Activated CD8-positive, alpha-beta memory T cell treated with anti-CD3 and anti-CD28 coated beads, Interleukin-2, amount 50 U/mL, for 1 hour (primary cell): ENCODE results near the gene RAI1.

Experiments
- DNase-seq: peaks from one replicate; pipeline ENCODE4 v3.0.0-alpha.2; 2020; ENCODE audit errors: extremely low read depth

RAI1 gene

DNA sequence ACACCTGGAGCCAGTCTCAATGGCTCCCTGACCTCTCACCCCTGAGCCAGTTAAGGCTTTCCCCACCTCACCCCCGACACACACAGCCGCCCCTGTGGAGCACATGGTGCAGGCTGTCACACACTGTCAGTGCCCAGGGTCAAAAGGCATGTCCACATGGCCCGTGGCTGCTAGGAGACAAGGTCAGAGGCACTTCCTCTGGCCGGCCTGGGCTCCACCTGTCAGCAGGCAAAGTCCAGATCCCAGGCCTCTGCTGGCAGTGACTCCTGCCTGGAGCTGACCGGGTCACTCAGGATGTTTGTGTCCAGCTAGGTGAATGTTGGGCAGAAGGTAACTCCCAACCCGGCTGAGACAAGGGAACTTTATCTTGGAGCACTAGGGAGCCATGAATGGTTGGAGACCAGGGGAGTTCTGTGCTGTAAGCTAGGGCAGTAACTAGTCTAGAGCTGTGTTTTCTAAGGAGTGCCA is 149.5 kb downstream of the RAI1 start:
- DNase-seq = no peak

DNA sequence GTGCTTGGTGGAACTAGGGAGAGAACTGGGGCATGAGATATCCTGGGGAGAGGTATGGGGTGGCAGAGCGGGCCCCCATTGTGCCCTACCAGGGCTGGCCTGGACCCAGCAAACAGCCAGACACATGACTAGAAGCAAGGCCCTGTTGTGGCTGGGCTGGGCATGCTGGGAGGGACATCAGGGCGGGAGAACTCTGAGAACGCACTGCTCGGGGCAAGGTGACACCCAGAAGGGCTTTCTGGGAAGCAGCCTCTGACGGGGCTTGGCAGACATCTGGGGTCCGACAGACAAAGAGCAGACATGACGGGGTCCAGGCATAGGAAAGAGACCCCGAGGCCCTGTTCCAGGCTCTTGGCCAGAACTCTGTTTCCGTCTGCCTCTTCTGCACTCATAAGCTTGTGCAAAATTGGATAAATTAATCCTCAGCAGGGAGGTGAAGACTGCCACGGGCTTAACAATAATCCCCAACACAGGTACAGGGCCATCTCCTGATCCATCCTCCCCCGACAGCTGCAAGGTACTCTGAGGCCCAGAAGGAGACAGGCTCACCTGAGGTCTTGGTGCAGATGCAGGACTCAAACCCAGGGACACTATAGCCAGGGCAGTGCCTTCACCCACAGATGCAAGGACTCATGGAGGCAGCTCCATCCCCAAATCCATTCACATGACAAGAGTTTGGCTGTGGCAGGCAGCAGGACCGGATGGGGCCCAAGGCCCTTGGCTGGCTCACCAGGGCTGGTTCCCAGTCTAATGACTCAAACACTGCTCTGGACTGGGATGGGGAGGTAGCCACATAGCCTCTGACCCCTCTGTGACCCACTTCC is 150.2 kb downstream of the RAI1 start:
- no peak for DNase-seq

DNA sequence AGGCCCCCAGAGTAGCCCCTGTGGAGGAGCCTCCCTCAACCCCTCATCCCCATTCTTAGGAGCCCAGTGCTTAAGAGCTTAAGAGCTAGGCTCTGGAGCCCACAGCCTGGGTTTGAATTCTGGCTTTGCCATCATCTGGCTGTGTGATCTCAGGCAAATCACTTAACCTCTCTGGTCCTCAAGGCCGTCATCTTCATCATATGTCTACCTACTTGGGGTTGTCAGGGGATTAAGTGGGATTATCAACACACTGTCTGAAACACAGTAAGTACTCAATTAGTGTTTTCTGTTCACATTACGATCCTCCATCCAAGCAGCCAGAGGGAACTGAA is 150.7 kb downstream of the RAI1 start:
- DNase-seq = no peak

GRCh38 chr17:17833658-17834357 is 152.6 kb downstream of the RAI1 start:
- DNase-seq = no peak

GRCh38 chr17:17834974-17835373 is 153.7 kb downstream of the RAI1 start:
- DNase-seq = no peak

GRCh38 chr17:17835415-17836249 is 154.4 kb downstream of the RAI1 start:
- DNase-seq = no peak

- DNase-seq = peak; percentile 93
Measured at GRCh38 chr17:17836250-17836817, 155.1 kb downstream of the RAI1 start.

DNA sequence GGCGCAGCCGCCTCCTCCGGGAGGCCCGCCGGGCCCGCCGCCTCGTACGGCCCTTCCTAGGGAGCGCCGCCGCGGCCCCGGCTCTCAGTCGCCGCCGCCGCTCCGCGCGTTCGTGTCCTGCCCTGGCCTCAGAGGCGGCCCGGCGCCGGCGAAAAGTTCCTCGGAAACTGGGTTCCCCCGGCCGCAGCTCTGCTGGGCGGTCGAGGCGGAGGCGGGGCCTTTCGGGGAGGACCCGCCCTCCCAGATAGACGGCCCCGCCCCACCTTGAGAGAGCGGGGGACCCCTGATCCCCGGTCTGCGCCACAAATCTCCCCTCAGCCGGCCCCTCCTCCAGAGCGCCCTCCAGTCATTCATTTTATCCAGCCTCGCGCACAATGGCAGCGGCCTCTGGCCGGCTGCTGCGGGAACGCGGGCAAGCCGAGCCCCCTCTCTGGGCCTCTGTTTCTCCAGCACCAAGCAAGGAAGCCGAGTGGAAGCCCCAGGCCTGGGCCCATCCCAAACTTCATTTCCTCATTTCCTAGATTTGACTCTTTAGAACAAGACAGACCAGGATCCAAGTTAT is 155.6 kb downstream of the RAI1 start, which contains the start of gene SREBF1:
TSS of gene SREBF1 (minus strand) at position 169 of the 562 bp plus-strand sequence. CDS start 169 bp downstream, outside the sequence.
- no peak for DNase-seq

GRCh38 chr17:17837380-17837821 is 156.1 kb downstream of the RAI1 start:
- DNase-seq = no peak

DNA sequence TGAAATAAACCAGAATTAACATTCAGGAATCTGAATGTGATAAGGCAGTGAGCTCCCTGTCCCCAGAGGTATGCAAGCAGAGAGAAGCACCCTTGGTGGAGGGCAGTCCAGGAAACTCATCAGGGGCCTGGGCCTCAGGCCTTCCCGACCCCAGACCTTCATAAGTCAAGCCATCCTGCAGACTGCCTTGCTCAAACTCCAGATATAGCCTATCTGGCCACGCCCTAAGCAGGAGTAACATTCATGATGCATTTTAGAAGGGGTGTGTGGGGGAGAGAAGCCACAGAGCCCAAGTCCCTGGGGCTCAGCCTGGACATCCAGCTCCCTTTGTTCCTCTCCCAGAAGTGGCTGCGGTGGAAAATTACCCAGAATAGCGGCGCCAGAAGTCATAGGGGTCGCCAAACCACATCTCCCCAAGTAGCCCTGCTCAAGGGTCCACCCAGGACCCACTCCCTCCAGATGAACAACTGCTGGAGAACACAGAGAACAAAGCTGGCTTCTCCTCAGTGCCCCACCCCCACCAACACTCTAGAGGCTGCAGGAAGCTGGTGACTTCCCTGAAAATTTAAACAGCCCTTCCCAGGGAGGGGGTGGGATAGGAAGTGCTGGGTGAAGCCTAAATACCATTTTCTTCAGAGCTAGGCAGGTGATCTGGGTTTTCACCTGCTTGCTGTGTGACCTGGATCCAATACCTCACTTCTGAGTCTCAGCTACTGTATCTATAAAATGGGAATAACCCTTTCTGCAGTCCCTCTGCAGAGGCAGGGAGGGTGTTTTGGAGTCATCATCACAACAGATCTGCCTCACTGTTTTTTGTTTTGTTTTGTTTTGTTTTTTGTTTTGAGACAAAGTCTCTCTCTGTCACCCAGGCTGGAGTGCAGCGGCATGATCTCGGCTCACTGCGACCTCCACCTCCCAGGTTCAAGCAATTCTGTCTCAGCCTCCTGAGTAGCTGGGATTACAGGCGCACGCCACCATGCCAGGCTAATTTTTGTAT is 157.0 kb downstream of the RAI1 start:
- no peak for DNase-seq

DNA sequence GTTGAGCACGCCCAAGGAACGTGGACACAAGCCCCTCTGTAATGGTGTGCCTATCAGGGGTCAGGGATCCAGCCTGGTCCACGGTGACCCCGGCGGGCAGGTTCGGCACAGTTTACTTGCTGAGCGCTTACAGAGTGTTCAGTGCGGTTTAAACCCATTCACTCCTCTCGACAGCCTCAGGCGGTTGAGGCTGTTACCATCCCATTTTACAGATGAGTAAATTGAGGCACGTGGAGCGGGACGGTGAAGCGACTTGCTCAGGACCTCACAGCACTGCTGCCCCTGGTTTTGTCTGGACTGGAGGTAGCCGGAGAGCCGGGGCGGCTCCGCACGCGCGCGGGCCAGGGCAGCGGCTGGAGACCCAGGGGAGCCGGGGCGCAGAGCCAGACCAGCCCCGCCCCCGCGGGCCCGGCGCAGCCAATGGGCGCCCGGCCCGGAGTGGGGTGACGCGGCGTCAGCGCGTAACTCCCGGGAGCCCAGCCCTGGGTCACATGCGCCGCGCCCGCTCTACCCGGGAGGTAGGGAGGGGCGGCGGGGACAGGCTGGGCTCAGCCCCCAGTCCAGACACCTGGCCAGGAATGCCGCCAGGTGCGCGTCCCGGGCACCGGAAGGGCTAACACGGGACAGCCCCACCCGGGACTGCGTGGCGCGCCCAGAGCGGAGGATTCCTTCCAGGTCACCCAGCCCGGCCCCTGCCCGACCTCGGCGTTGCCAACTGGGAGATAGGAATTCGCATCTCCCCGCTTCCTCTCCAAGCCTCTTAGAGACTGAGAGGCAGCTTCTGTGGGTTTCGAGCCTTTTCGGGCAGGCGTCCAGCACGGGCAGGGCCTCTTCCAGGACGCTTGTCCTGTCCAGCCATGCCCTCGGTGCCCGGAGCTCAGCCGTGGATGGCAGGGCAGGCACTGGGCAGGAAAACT is 158.8 kb downstream of the RAI1 start:
- DNase-seq = no peak

DNA sequence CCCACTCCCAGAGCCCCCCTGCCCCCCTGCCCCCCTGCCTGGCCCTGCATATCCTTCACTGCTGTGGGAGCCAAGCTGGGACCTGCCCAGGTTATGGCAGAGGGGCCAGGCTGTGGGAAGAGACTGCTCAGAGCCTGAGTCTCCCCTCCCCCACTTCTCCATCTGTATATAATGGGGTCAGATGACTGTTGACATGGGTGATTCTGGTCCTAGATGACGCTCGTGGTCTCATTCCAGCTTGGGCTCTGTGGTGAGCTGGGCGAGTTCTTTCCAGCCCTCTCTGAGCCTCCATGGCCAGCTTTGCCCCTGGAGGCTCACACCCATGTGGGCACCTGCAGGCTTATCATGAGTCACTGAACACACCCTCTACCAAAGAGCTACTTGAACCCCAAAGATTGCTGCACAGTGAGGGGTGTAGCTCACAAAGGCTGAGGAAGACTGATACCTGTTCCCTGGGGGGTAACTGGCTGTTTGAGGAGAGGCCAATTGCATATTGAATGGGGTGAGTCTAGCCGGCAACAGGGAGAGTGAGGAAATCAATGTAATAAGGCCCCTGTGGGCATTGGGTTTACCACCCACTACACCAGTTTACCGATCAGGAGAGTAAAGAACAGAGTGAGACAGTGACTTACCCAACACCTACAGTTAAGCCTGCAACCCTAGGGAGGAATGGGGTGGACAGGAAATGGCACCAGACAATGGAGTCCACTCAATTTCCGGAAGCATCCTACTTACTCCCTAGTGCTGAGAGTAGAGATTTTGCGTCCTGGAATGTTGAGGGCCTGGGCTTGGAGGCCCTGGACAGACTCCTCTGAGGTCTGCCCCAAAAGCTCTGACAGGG is 159.7 kb downstream of the RAI1 start:
- no peak for DNase-seq

DNA sequence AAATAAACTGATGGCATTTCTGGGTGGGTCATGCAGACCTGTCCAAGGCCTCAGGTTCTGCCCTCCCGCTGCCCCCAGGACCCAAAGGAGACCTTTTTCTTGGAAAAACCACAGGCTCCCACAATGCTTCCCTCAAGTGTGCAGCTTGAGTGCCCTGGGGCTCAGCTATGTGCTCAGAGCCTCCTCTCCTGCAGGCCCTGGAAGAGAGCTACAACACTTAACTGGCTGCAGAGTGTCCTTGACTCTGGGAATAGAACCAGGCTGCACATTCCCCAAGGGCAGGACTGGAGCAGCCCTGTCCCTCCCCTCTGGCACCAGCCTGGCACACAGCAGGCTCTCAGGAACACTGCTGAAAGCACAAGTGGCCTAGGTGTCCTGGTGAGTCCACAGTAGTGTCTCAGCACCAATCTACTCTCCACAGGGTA is 160.4 kb downstream of the RAI1 start:
- no peak for DNase-seq

- no peak for DNase-seq
Measured at GRCh38 chr17:17842111-17842876, 161.0 kb downstream of the RAI1 start.

- no peak for DNase-seq
Measured at GRCh38 chr17:17843096-17843495, 161.8 kb downstream of the RAI1 start.

DNA sequence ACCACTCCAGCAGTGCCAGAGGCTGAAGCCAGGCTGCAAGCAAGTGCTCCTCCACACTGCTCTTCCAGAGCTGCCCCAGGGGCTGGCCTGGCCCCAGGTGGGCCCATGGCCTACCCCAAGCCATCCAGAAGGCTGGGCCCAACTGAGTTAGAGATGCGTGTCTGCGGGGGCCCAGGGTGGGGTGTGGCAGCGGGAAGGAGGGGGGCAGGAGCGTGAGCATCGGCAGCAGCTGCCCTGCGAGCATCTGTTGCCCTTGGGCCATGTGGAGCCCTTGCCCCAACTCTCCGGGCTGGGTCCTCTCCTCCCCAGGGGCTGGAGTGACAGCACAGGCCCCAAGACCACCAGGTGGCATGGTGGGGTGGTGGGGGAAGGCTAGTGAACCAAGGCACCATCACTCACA is 162.8 kb downstream of the RAI1 start:
- DNase-seq = no peak

- no peak for DNase-seq
Measured at GRCh38 chr17:17844500-17844899, 163.2 kb downstream of the RAI1 start.
